ENCODE results near the gene FHOD3. TPM values are rescaled to one million over a fixed set of nuclear protein-coding genes. Genes with fewer than 3 reads are reported as not detected.
"Not testable (repeated sequence)": the region's sequence is repeated elsewhere in the genome, so short reads cannot be mapped to it uniquely, and the experiment has no call there.

Gene FHOD3
- total RNA-seq, 2 donors from 2014 or later, result 19.8 to 24.9 TPM

- no peak for ATAC-seq (ENCODE audit: insufficient number of reproducible peaks, low FRiP score, low read depth)
- H3K27ac ChIP-seq, result no peak overlapping the region
- H3K36me3 ChIP-seq, result no peaks in the 10 kb centered on the region
- no peaks in the 10 kb centered on the region for H3K27me3 ChIP-seq (replicated peaks; ENCODE audit: insufficient read depth)
- H3K4me1 ChIP-seq (ENCODE audit: control insufficient read depth in 1 of 2, low read depth in 2 of 2), result peaks cover 0 to 20% of the 10 kb centered on the region in 2 donors
- no peaks in the 10 kb centered on the region for H3K9me3 ChIP-seq
- H3K4me3 ChIP-seq, result no peak overlapping the region
- no peak for DNase-seq (ENCODE audit: low spot score)
- no peak for TF ChIP-seq CTCF (IDR thresholded peaks at IDR 0.05)
These were observed 421.3 kb downstream of the FHOD3 start for GRCh38 chr18:36718705-36719328.

- no peak for ATAC-seq (ENCODE audit: insufficient number of reproducible peaks, low FRiP score, low read depth)
These were observed 422.1 kb downstream of the FHOD3 start for GRCh38 chr18:36719630-36720029.

GRCh38 chr18:36721351-36721750 lies 423.8 kb downstream of the FHOD3 start:
- H3K27ac ChIP-seq; H3K27me3 ChIP-seq (replicated peaks; ENCODE audit: insufficient read depth); H3K9me3 ChIP-seq; H3K36me3 ChIP-seq; ATAC-seq (ENCODE audit: insufficient number of reproducible peaks, low FRiP score, low read depth); H3K4me3 ChIP-seq; DNase-seq (ENCODE audit: low spot score): not testable (repeated sequence)
- H3K4me1 ChIP-seq (ENCODE audit: control insufficient read depth in 1 of 2, low read depth in 2 of 2), result peaks cover 9 to 35% of the 10 kb centered on the region in 2 donors

More at GRCh38 chr18:36719630-36720029, 422.1 kb downstream of the FHOD3 start:
- no peak overlapping the region for H3K27ac ChIP-seq
- H3K27me3 ChIP-seq (replicated peaks; ENCODE audit: insufficient read depth), result no peaks in the 10 kb centered on the region
- H3K9me3 ChIP-seq, result no peaks in the 10 kb centered on the region
- no peak for TF ChIP-seq CTCF (IDR thresholded peaks at IDR 0.05)
- H3K4me3 ChIP-seq, result no peak overlapping the region
- H3K36me3 ChIP-seq, result no peaks in the 10 kb centered on the region
- peaks cover 3 to 27% of the 10 kb centered on the region in 2 donors for H3K4me1 ChIP-seq (ENCODE audit: control insufficient read depth in 1 of 2, low read depth in 2 of 2)
- DNase-seq (ENCODE audit: low spot score), result no peak

GRCh38 chr18:36724169-36724568 lies 426.7 kb downstream of the FHOD3 start:
- ATAC-seq (ENCODE audit: insufficient number of reproducible peaks, low FRiP score, low read depth), result no peak
- Histone ChIP-seq H3K27ac (peak overlapping the region; percentile 45 to 47), H3K27me3 (replicated peaks; ENCODE audit: insufficient read depth) (no peaks in the 10 kb centered on the region), H3K36me3 (no peaks in the 10 kb centered on the region), H3K4me3 (peak overlapping the region; percentile 69), H3K4me1 (ENCODE audit: control insufficient read depth in 1 of 2, low read depth in 2 of 2) (peaks cover 9 to 35% of the 10 kb centered on the region in 2 donors), H3K9me3 (no peaks in the 10 kb centered on the region)
- no peak for TF ChIP-seq CTCF (IDR thresholded peaks at IDR 0.05)
- DNase-seq (ENCODE audit: low spot score), result no peak

- Histone ChIP-seq H3K36me3 (no peaks in the 10 kb centered on the region), H3K27ac (peak overlapping the region; percentile 45 to 47), H3K4me1 (ENCODE audit: control insufficient read depth in 1 of 2, low read depth in 2 of 2) (peaks cover 9 to 35% of the 10 kb centered on the region in 2 donors), H3K4me3 (peak overlapping the region; percentile 69), H3K27me3 (replicated peaks; ENCODE audit: insufficient read depth) (no peaks in the 10 kb centered on the region), H3K9me3 (no peaks in the 10 kb centered on the region)
- TF ChIP-seq CTCF (IDR thresholded peaks at IDR 0.05), result no peak
- ATAC-seq (ENCODE audit: insufficient number of reproducible peaks, low FRiP score, low read depth) (no peak), DNase-seq (ENCODE audit: low spot score) (no peak)
These were observed 427.1 kb downstream of the FHOD3 start for GRCh38 chr18:36724591-36725001.

- peaks cover 9 to 20% of the 10 kb centered on the region in 2 donors for H3K4me1 ChIP-seq (ENCODE audit: control insufficient read depth in 1 of 2, low read depth in 2 of 2)
- no peaks in the 10 kb centered on the region for H3K9me3 ChIP-seq
- no peak overlapping the region for H3K4me3 ChIP-seq
- H3K27ac ChIP-seq, result peak overlapping the region in 1 of 2 donors; percentile 9
- H3K27me3 ChIP-seq (replicated peaks; ENCODE audit: insufficient read depth), result no peaks in the 10 kb centered on the region
- ATAC-seq (ENCODE audit: insufficient number of reproducible peaks, low FRiP score, low read depth) (no peak), DNase-seq (ENCODE audit: low spot score) (no peak)
- TF ChIP-seq CTCF (IDR thresholded peaks at IDR 0.05), result no peak
- H3K36me3 ChIP-seq, result no peaks in the 10 kb centered on the region
These were observed 430.8 kb downstream of the FHOD3 start for GRCh38 chr18:36728345-36728744.
